ENCODE results near the gene RRP1B. TPM values are rescaled to one million over a fixed set of nuclear protein-coding genes. Genes with fewer than 3 reads are reported as not detected.

RRP1B gene
- total and polyA plus RNA-seq, 2 donors (not counting 1 experiment from before 2014, with no cell fraction given) = 6.0 to 22.4 TPM

- peak; percentile 39 for ATAC-seq (ENCODE audit: low read depth)
- TF ChIP-seq EZH2 (IDR thresholded peaks at IDR 0.05; ENCODE audit: borderline replicate concordance, insufficient read depth, low read depth, low read length, poor library complexity, severe bottlenecking) = no peak
- TF ChIP-seq, protein P1, sequence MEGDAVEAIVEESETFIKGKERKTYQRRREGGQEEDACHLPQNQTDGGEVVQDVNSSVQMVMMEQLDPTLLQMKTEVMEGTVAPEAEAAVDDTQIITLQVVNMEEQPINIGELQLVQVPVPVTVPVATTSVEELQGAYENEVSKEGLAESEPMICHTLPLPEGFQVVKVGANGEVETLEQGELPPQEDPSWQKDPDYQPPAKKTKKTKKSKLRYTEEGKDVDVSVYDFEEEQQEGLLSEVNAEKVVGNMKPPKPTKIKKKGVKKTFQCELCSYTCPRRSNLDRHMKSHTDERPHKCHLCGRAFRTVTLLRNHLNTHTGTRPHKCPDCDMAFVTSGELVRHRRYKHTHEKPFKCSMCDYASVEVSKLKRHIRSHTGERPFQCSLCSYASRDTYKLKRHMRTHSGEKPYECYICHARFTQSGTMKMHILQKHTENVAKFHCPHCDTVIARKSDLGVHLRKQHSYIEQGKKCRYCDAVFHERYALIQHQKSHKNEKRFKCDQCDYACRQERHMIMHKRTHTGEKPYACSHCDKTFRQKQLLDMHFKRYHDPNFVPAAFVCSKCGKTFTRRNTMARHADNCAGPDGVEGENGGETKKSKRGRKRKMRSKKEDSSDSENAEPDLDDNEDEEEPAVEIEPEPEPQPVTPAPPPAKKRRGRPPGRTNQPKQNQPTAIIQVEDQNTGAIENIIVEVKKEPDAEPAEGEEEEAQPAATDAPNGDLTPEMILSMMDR (IDR thresholded peaks at IDR 0.05) = no peak
- H3K9me3 Mint-ChIP-seq (ENCODE audit: insufficient read depth) = no peaks in the 10 kb centered on the region
- no peak overlapping the region for H3K27ac ChIP-seq (ENCODE audit: low read length in 2 of 2)
- no peak overlapping the region for H3K9ac ChIP-seq (ENCODE audit: low read length)
- WGBS (ENCODE audit: insufficient coverage) = 45% methylated on average over 26 of the region's 29 CpGs
- no peak overlapping the region for H3K27ac Mint-ChIP-seq
- H3K4me2 ChIP-seq (replicated peaks; ENCODE audit: low read depth, low read length, poor library complexity, severe bottlenecking) = peak overlapping the region; percentile 45
- no peaks in the 10 kb centered on the region for H3K9me3 ChIP-seq (ENCODE audit: control extremely low read depth in 1 of 3, control insufficient read depth in 2 of 3, insufficient read depth in 1 of 3, low read length in 2 of 3)
- H3K4me3 ChIP-seq (ENCODE audit: control extremely low read depth in 1 of 5, extremely low read depth in 1 of 5, insufficient read depth in 1 of 5, low read depth in 2 of 5, low read length in 4 of 5) = no peak overlapping the region
- no peaks in the 10 kb centered on the region for H3K36me3 ChIP-seq (replicated peaks in 1 of 2; ENCODE audit: control extremely low read depth in 1 of 2, control insufficient read depth in 1 of 2, extremely low read depth in 1 of 2, insufficient read depth in 2 of 2, low read length in 1 of 2)
- CTCF ChIA-PET = no interaction called here
- peak overlapping the region; percentile 69 for H3K4me3 Mint-ChIP-seq
- H3K27me3 Mint-ChIP-seq = peaks cover 6% of the 10 kb centered on the region
- peak overlapping the region; percentile 44 for H2AFZ ChIP-seq (ENCODE audit: insufficient read depth, low read depth, low read length, poor library complexity, severe bottlenecking)
- peaks cover 8% of the 10 kb centered on the region for H3K4me1 Mint-ChIP-seq
- intact Hi-C loops (cut with micrococcal nuclease) = no loop called here
- peak; percentile 50 for DNase-seq
- H3K27me3 ChIP-seq (replicated peaks in 1 of 4; ENCODE audit: control extremely low read depth in 1 of 4, control insufficient read depth in 3 of 4, insufficient read depth in 4 of 4, low read length in 3 of 4) = peaks cover 0 to 11% (median 2%) of the 10 kb centered on the region in 4 experiments
- POLR2A ChIA-PET = no interaction called here
- H3K79me2 ChIP-seq (ENCODE audit: control insufficient read depth, insufficient read depth, low read length) = no peaks in the 10 kb centered on the region
- H4K20me1 ChIP-seq (ENCODE audit: control insufficient read depth, insufficient read depth, low read length, poor library complexity, severe bottlenecking) = no peaks in the 10 kb centered on the region
- peaks cover 7 to 12% of the 10 kb centered on the region in 2 donors for H3K4me1 ChIP-seq (ENCODE audit: control insufficient read depth in 2 of 2, insufficient read depth in 2 of 2, low read length in 2 of 2)
These were observed 43.9 kb downstream of the RRP1B start for GRCh38 chr21:43703035-43703880.

DNA sequence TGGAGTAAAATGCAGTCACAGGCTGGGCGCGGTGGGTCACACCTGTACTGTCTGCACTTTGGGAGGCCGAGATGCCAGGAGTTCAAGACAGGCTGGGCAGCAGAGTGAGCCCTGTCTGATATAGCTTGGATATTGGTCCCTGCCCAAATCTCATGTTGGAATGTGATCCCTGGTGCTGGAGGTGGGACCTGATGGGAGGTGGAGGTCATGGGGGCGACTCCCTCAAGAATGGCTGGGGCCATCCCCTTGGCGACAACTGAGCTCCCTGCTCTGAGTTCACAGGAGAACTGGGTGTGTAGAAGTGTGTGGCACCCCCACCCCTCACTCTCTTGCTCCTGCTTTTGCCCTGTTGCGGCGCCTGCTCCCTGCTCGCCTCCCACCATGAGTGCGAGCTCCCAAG, 48.1 kb downstream of the RRP1B start:
- no peak overlapping the region for H3K27ac Mint-ChIP-seq
- no peak overlapping the region for H2AFZ ChIP-seq (ENCODE audit: insufficient read depth, low read depth, low read length, poor library complexity, severe bottlenecking)
- POLR2A ChIA-PET = no interaction called here
- 98% methylated on average over 9 of the region's 9 CpGs for WGBS (ENCODE audit: insufficient coverage)
- peaks cover 25% of the 10 kb centered on the region for H3K27me3 Mint-ChIP-seq
- H3K4me1 Mint-ChIP-seq = peaks cover 8% of the 10 kb centered on the region
- intact Hi-C loops (cut with micrococcal nuclease) = no loop called here
- no peaks in the 10 kb centered on the region for H3K79me2 ChIP-seq (ENCODE audit: control insufficient read depth, insufficient read depth, low read length)
- peaks cover 0 to 3% (median 3%) of the 10 kb centered on the region in 3 donors for H3K9me3 ChIP-seq (ENCODE audit: control extremely low read depth in 1 of 3, control insufficient read depth in 2 of 3, insufficient read depth in 1 of 3, low read length in 2 of 3)
- no peak overlapping the region for H3K4me3 Mint-ChIP-seq
- peaks cover 0 to 13% (median 2%) of the 10 kb centered on the region in 4 experiments for H3K27me3 ChIP-seq (replicated peaks in 1 of 4; ENCODE audit: control extremely low read depth in 1 of 4, control insufficient read depth in 3 of 4, insufficient read depth in 4 of 4, low read length in 3 of 4)
- H3K9me3 Mint-ChIP-seq (ENCODE audit: insufficient read depth) = no peaks in the 10 kb centered on the region
- no peak overlapping the region for H3K27ac ChIP-seq (ENCODE audit: low read length in 2 of 2)
- no peak overlapping the region for H3K4me2 ChIP-seq (replicated peaks; ENCODE audit: low read depth, low read length, poor library complexity, severe bottlenecking)
- DNase-seq (no peak), ATAC-seq (ENCODE audit: low read depth) (no peak)
- TF ChIP-seq EZH2 (IDR thresholded peaks at IDR 0.05; ENCODE audit: borderline replicate concordance, insufficient read depth, low read depth, low read length, poor library complexity, severe bottlenecking) = no peak
- TF ChIP-seq, protein P1 (IDR thresholded peaks at IDR 0.05) = no peak
- no peaks in the 10 kb centered on the region for H4K20me1 ChIP-seq (ENCODE audit: control insufficient read depth, insufficient read depth, low read length, poor library complexity, severe bottlenecking)
- no peak overlapping the region for H3K4me3 ChIP-seq (ENCODE audit: control extremely low read depth in 1 of 5, extremely low read depth in 1 of 5, insufficient read depth in 1 of 5, low read depth in 2 of 5, low read length in 4 of 5)
- no peak overlapping the region for H3K9ac ChIP-seq (ENCODE audit: low read length)
- peaks cover 5 to 8% of the 10 kb centered on the region in 2 donors for H3K4me1 ChIP-seq (ENCODE audit: control insufficient read depth in 2 of 2, insufficient read depth in 2 of 2, low read length in 2 of 2)
- CTCF ChIA-PET = interaction anchor here (0.9 kb wide), 1 partner anchor 19 kb away, joined by 3 read pairs; no protein-coding TSS in a partner anchor
- H3K36me3 ChIP-seq (replicated peaks in 1 of 2; ENCODE audit: control extremely low read depth in 1 of 2, control insufficient read depth in 1 of 2, extremely low read depth in 1 of 2, insufficient read depth in 2 of 2, low read length in 1 of 2) = no peaks in the 10 kb centered on the region

All from B cell (primary cell).